Esophagus muscularis mucosa (tissue), 4 donors: ENCODE results near the gene GPX3.

ENCODE experiments used
- CTCF ChIP-seq, 3 experiments: fragments of 200-600 bp in 2 of 3; fragments of 450-650 bp in 1 of 3; sonication (generic) in 2 of 3; IDR thresholded peaks; one replicate each; pipeline ENCODE4 v1.5.1; 2017 to 2019; ENCODE audit warnings: antibody characterized with exemption in 3 of 3, mild to moderate bottlenecking in 2 of 3, moderate library complexity in 1 of 3
- EP300 ChIP-seq: sonication (generic); formaldehyde crosslinking; IDR thresholded peaks from one replicate; pipeline ENCODE4 v1.6.1; 2017; ENCODE audit warnings: antibody characterized with exemption
- POLR2A ChIP-seq: fragments of 450-650 bp; IDR thresholded peaks from one replicate; pipeline ENCODE4 v1.6.1; 2017; ENCODE audit warnings: antibody characterized with exemption, moderate library complexity, mild to moderate bottlenecking, low read depth
- POLR2AphosphoS5 ChIP-seq, 2 donors: sonication (generic); formaldehyde crosslinking; IDR thresholded peaks; one replicate each; pipeline ENCODE4 v1.6.1; 2017; ENCODE audit warnings: antibody characterized with exemption in 2 of 2

- TF ChIP-seq POLR2AphosphoS5 (IDR thresholded peaks at IDR 0.05): no peak
- no peak for TF ChIP-seq CTCF (IDR thresholded peaks at IDR 0.05)
- no peak for TF ChIP-seq POLR2A
- TF ChIP-seq EP300: no peak
Measured at GRCh38 chr5:151036556-151036955, 16.2 kb downstream of the GPX3 start.
